Measurements from ENCODE around the gene PML.
"Not testable (repeated sequence)": the region's sequence is repeated elsewhere in the genome, so short reads cannot be mapped to it uniquely, and the experiment has no call there.

The PML gene

GRCh38 chr15:73957785-73958184, 36.7 kb upstream of the PML start:
- DNase-seq (ENCODE audit: low spot score) = no peak

- no peak for DNase-seq (ENCODE audit: low spot score)
These were observed 35.4 kb upstream of the PML start for GRCh38 chr15:73959012-73959581.

GRCh38 chr15:73959801-73960200, 34.7 kb upstream of the PML start:
- no peak for DNase-seq (ENCODE audit: low spot score)

- not testable (repeated sequence) for DNase-seq (ENCODE audit: low spot score)
These were observed 33.9 kb upstream of the PML start for GRCh38 chr15:73960472-73961070.

- no peak for DNase-seq (ENCODE audit: low spot score)
These were observed 32.1 kb upstream of the PML start for GRCh38 chr15:73962433-73962832.

- DNase-seq (ENCODE audit: low spot score) = no peak
These were observed 29.8 kb upstream of the PML start for GRCh38 chr15:73964736-73965093.

GRCh38 chr15:73965094-73965757, 29.3 kb upstream of the PML start:
- no peak for DNase-seq (ENCODE audit: low spot score)

GRCh38 chr15:73965758-73966113, 28.8 kb upstream of the PML start:
- DNase-seq (ENCODE audit: low spot score) = no peak

GRCh38 chr15:73968461-73968860, 26.1 kb upstream of the PML start:
- DNase-seq (ENCODE audit: low spot score) = no peak

- DNase-seq (ENCODE audit: low spot score) = no peak
These were observed 25.3 kb upstream of the PML start for GRCh38 chr15:73969151-73969759.

GRCh38 chr15:73972984-73973682, 21.4 kb upstream of the PML start:
- DNase-seq (ENCODE audit: low spot score) = peak; percentile 67

- DNase-seq (ENCODE audit: low spot score) = not testable (repeated sequence)
These were observed 20.8 kb upstream of the PML start for GRCh38 chr15:73973683-73974200.

- DNase-seq (ENCODE audit: low spot score) = not testable (repeated sequence)
These were observed 18.9 kb upstream of the PML start for GRCh38 chr15:73975440-73976125.

- no peak for DNase-seq (ENCODE audit: low spot score)
These were observed 15.6 kb upstream of the PML start for GRCh38 chr15:73978896-73979295.

- no peak for DNase-seq (ENCODE audit: low spot score)
These were observed 14.9 kb upstream of the PML start for GRCh38 chr15:73979636-73980035.

GRCh38 chr15:73981761-73982221, 12.7 kb upstream of the PML start:
- no peak for DNase-seq (ENCODE audit: low spot score)

- peak; percentile 57 for DNase-seq (ENCODE audit: low spot score)
These were observed 12.1 kb upstream of the PML start for GRCh38 chr15:73982222-73982962.

- no peak for DNase-seq (ENCODE audit: low spot score)
These were observed 11.2 kb upstream of the PML start for GRCh38 chr15:73983211-73983727.

- DNase-seq (ENCODE audit: low spot score) = no peak
These were observed 10.7 kb upstream of the PML start for GRCh38 chr15:73983773-73984172.

- DNase-seq (ENCODE audit: low spot score) = no peak
These were observed 10.1 kb upstream of the PML start for GRCh38 chr15:73984208-73984979.
